WTC11 (cell line): ENCODE measurements around the gene PNMA1.

Source experiments
- ATF2 ChIP-seq: sonication (generic); formaldehyde crosslinking; IDR thresholded peaks from 2 replicates; pipeline ENCODE4 v1.8.1; 2022; ENCODE audit warnings: low read depth, missing genetic modification reagents, borderline replicate concordance
- CTCF ChIP-seq: fragments of 200-600 bp; IDR thresholded peaks from 2 replicates; pipeline ENCODE4 v1.8.0; 2022; ENCODE audit warnings: antibody characterized with exemption
- ETV6 ChIP-seq: sonication (generic); formaldehyde crosslinking; IDR thresholded peaks from 2 replicates; pipeline ENCODE4 v1.8.1; 2022; ENCODE audit warnings: mild to moderate bottlenecking, missing genetic modification reagents
- JUN ChIP-seq: sonication (generic); formaldehyde crosslinking; IDR thresholded peaks from 2 replicates; pipeline ENCODE4 v1.8.0; 2023; ENCODE audit warnings: mild to moderate bottlenecking, missing genetic modification reagents
- RELA ChIP-seq: sonication (generic); formaldehyde crosslinking; IDR thresholded peaks from 2 replicates; pipeline ENCODE4 v1.8.1; 2022; ENCODE audit warnings: missing genetic modification reagents, mild to moderate bottlenecking, borderline replicate concordance

- TF ChIP-seq CTCF (no peak), RELA (CRISPR knock-in tag) (no peak), ETV6 (CRISPR knock-in tag) (no peak), ATF2 (no peak), JUN (CRISPR knock-in tag) (no peak)
These were observed 9.8 kb upstream of the PNMA1 start for GRCh38 chr14:73723797-73724661.
